OCI-LY1 (cell line): Measurements from ENCODE around the gene TLE5.

ENCODE experiments used
- EZH2 ChIP-seq: fragments of 200-600 bp; sonication (generic), shearing (Covaris generic); IDR thresholded peaks from 2 replicates; pipeline ENCODE4 v1.8.0; 2017; ENCODE audit warnings: borderline replicate concordance, mixed run types, mild to moderate bottlenecking, antibody characterized with exemption, low read length, moderate library complexity, mixed read lengths
- TF ChIP-seq, protein P1 (sequence below): fragments of 200-600 bp; sonication (generic), shearing (Covaris generic); IDR thresholded peaks from 2 replicates; pipeline ENCODE4 v1.5.1; 2017; ENCODE audit warnings: mild to moderate bottlenecking, antibody characterized with exemption, low read length, moderate library complexity, mixed read lengths

DNA sequence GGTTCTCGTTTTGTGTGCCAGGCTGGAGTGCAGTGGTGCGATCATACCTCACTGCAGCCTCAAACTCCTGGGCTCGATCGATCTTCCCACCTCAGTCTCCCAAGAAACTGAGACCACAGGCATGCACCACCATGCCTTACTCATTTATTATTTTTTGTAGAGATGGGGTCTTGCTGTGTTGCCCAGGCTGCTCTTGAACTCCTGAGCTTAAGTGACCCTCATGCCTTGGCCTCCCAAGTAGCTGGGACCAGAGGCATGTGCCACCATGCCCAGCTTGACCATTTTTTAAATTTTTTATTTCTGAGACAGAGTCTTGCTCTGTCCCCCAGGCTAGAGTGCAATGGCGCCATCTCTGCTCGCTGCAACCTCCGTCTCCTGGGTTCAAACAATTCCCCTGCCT is 21.7 kb upstream of the TLE5 start:
- TF ChIP-seq, protein P1, sequence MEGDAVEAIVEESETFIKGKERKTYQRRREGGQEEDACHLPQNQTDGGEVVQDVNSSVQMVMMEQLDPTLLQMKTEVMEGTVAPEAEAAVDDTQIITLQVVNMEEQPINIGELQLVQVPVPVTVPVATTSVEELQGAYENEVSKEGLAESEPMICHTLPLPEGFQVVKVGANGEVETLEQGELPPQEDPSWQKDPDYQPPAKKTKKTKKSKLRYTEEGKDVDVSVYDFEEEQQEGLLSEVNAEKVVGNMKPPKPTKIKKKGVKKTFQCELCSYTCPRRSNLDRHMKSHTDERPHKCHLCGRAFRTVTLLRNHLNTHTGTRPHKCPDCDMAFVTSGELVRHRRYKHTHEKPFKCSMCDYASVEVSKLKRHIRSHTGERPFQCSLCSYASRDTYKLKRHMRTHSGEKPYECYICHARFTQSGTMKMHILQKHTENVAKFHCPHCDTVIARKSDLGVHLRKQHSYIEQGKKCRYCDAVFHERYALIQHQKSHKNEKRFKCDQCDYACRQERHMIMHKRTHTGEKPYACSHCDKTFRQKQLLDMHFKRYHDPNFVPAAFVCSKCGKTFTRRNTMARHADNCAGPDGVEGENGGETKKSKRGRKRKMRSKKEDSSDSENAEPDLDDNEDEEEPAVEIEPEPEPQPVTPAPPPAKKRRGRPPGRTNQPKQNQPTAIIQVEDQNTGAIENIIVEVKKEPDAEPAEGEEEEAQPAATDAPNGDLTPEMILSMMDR, result no peak
- no peak for TF ChIP-seq EZH2
